22Rv1 (cell line): ENCODE results near the gene PLEKHA8.

Source experiments
- CTCF ChIP-seq: fragments of 450-650 bp; IDR thresholded peaks from 2 replicates; pipeline ENCODE4 v1.5.1; 2017; ENCODE audit warnings: mild to moderate bottlenecking
- ZFX ChIP-seq: fragments of 450-650 bp; IDR thresholded peaks from 2 replicates; pipeline ENCODE4 v1.6.1; 2017; ENCODE audit warnings: antibody characterized with exemption, borderline replicate concordance

DNA sequence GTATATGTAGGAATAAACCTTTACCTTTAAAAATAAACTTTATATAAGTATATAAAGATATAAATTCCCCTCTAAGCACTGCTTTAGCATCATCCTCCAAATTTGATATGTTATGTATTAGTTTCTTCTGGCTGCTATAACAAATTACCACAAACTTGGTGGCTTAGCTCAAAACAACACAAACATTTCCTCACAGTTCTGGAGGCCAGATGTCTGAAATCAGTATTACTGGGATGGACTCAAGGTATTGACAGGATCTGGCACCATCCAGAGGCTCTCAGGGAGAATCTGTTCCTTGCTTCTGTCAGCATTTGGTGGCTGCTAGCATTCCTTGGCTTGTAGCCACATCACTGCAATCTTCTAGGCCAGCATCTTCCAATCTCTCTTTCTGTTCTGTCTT, 31.9 kb upstream of the PLEKHA8 start:
- TF ChIP-seq CTCF, result no peak
- TF ChIP-seq ZFX, result no peak
